HepG2 (cell line): Measurements from ENCODE around the gene ZNF546. TPM values are rescaled to one million over a fixed set of nuclear protein-coding genes. Genes with fewer than 3 reads are reported as not detected.

Source experiments
- ATAC-seq: fragments of 200-7000 bp; cut with Tn5 transposase; 3 replicates; pipeline ENCODE4 v1.9.1; 2020; ENCODE audit warnings: mild to moderate bottlenecking, moderate library complexity
- BruUV-seq: library from RNA; stranded (reverse); fragments of 400-500 nt; replicated peaks from 2 replicates; lab custom pipeline; 2021; lab: Mats Ljungman, UMichigan
- CTCF ChIA-PET: fragments of 300-600 bp; formaldehyde crosslinking; extraction: SDS; loops from one replicate; lab custom pipeline; 2021; ENCODE audit warnings: low total read pairs, inconsistent platforms, low intra/inter-chr PET ratio; lab: Yijun Ruan, JAX
- POLR2A ChIA-PET: fragments of 350-600 bp; sonication (Branson Sonifier 250); formaldehyde crosslinking; loops from one replicate; lab custom pipeline; 2020; ENCODE audit warnings: antibody characterized with exemption, inconsistent platforms; lab: Yijun Ruan, JAX
- DNase-seq: peaks from one replicate; pipeline ENCODE4 v3.0.0-alpha.2; 2015; ENCODE audit warnings: low spot score
- FAIRE-seq: peaks from 3 replicates; lab custom pipeline; 2011; peaks lifted over from hg19 to GRCh38; lab: Jason Lieb, UNC
- H2AFZ ChIP-seq: one replicate; pipeline ENCODE4 v1.6.1; 2011; ENCODE audit warnings: low read length, inconsistent platforms
- H3K27ac ChIP-seq: fragments of 300-600 bp; 3 replicates; pipeline ENCODE4 v1.8.0; 2011; ENCODE audit warnings: mixed run types, mild to moderate bottlenecking, mixed read lengths, low read length, inconsistent platforms; ENCODE audit not compliant: insufficient read depth; ENCODE audit errors: extremely low read length
- H3K27me3 ChIP-seq, 2 experiments: fragments of 200-600 bp in 1 of 2; 2 replicates in 1 of 2; 3 replicates in 1 of 2; pipeline versions ENCODE4 v1.6.0 to v1.8.0; 2011; ENCODE audit warnings: low read length in 2 of 2, mild to moderate bottlenecking in 2 of 2, moderate library complexity in 2 of 2, inconsistent platforms in 1 of 2; ENCODE audit not compliant: insufficient read depth in 2 of 2, control insufficient read depth in 1 of 2
- H3K36me3 ChIP-seq, 2 experiments: fragments of 200-600 bp in 1 of 2; replicated peaks in 1 of 2; 2 replicates in 1 of 2; 3 replicates in 1 of 2; pipeline versions ENCODE4 v1.5.1 to v1.8.0; 2011; ENCODE audit warnings: low read length in 2 of 2, inconsistent platforms in 1 of 2; ENCODE audit not compliant: insufficient read depth in 2 of 2, control insufficient read depth in 1 of 2
- H3K4me1 ChIP-seq: 2 replicates; pipeline ENCODE4 v1.5.1; 2012; ENCODE audit warnings: low read length, inconsistent platforms; ENCODE audit not compliant: insufficient read depth
- H3K4me2 ChIP-seq: 2 replicates; pipeline ENCODE4 v1.6.0; 2011; ENCODE audit warnings: low read depth, low read length, inconsistent platforms
- H3K4me3 ChIP-seq, 3 experiments: fragments of 200-600 bp in 1 of 3; sonication (generic), shearing (Covaris generic) in 1 of 3; replicated peaks in 1 of 3; 2 replicates each; pipeline ENCODE4 v1.5.1; 2011 to 2016; ENCODE audit warnings: low read length in 3 of 3, inconsistent platforms in 2 of 3, low read depth in 2 of 3, mild to moderate bottlenecking in 2 of 3, control low read depth in 1 of 3, mixed read lengths in 1 of 3; ENCODE audit not compliant: insufficient read depth in 1 of 3
- H3K79me2 ChIP-seq: one replicate; pipeline ENCODE4 v1.6.1; 2011; ENCODE audit warnings: low read length, inconsistent platforms; ENCODE audit not compliant: insufficient read depth
- H3K9ac ChIP-seq: 2 replicates; pipeline ENCODE4 v1.6.0; 2011; ENCODE audit warnings: mild to moderate bottlenecking, low read depth, low read length, inconsistent platforms; ENCODE audit not compliant: insufficient read depth
- H3K9me3 ChIP-seq: 2 replicates; pipeline ENCODE4 v1.5.1; 2012; ENCODE audit warnings: mild to moderate bottlenecking, low read length
- H4K20me1 ChIP-seq: 2 replicates; pipeline ENCODE4 v1.6.0; 2011; ENCODE audit warnings: inconsistent platforms, mild to moderate bottlenecking, low read length, moderate library complexity; ENCODE audit not compliant: insufficient read depth
- ARNT ChIP-seq: fragments of 450-650 bp; IDR thresholded peaks from 2 replicates; pipeline ENCODE4 v1.6.1; 2017
- ATF2 ChIP-seq: sonication (generic); formaldehyde crosslinking; IDR thresholded peaks from 2 replicates; pipeline ENCODE4 v1.4.0; 2020; ENCODE audit warnings: missing genetic modification reagents
- CERS6 ChIP-seq: sonication (generic); formaldehyde crosslinking; IDR thresholded peaks from 2 replicates; pipeline ENCODE4 v1.5.0; 2020; ENCODE audit warnings: missing genetic modification reagents
- EZH2 ChIP-seq: conservative IDR thresholded peaks from 2 replicates; pipeline ENCODE4 v1.6.1; 2012; ENCODE audit warnings: mild to moderate bottlenecking, low read depth, low read length, moderate library complexity
- KDM5B ChIP-seq: sonication (generic); formaldehyde crosslinking; IDR thresholded peaks from 2 replicates; pipeline ENCODE4 v1.4.0; 2020; ENCODE audit warnings: missing genetic modification reagents, mild to moderate bottlenecking, borderline replicate concordance
- KLF13 ChIP-seq: sonication (generic); formaldehyde crosslinking; IDR thresholded peaks from 2 replicates; pipeline ENCODE4 v1.4.0; 2020; ENCODE audit warnings: mild to moderate bottlenecking, missing genetic modification reagents
- NFYC ChIP-seq: IDR thresholded peaks from 2 replicates; pipeline ENCODE4 v1.6.1; 2016; ENCODE audit warnings: missing genetic modification reagents, missing compliant biosample characterization
- NR2F6 ChIP-seq, 2 experiments: IDR thresholded peaks; 2 replicates each; pipeline ENCODE4 v1.6.1; 2016; ENCODE audit warnings: antibody characterized with exemption in 1 of 2, mild to moderate bottlenecking in 1 of 2
- PBX2 ChIP-seq: IDR thresholded peaks from 2 replicates; pipeline ENCODE4 v1.6.1; 2016; ENCODE audit warnings: control low read depth
- SMARCE1 ChIP-seq: fragments of 450-650 bp; IDR thresholded peaks from 2 replicates; pipeline ENCODE4 v1.6.1; 2017; ENCODE audit warnings: borderline replicate concordance
- SNRNP70 ChIP-seq: fragments of 200-400 bp; formaldehyde crosslinking; IDR thresholded peaks from 2 replicates; pipeline ENCODE4 v1.6.1; 2017; ENCODE audit warnings: mild to moderate bottlenecking, low read depth, low read length, moderate library complexity
- ZBTB7A ChIP-seq: sonication (generic); formaldehyde crosslinking; IDR thresholded peaks from 2 replicates; pipeline ENCODE4 v1.8.0; 2022; ENCODE audit warnings: mild to moderate bottlenecking, missing genetic modification reagents
- ZNF563 ChIP-seq: sonication (generic); formaldehyde crosslinking; IDR thresholded peaks from 2 replicates; pipeline ENCODE4 v1.8.0; 2022; ENCODE audit warnings: mild to moderate bottlenecking, moderate library complexity, missing genetic modification reagents
- WGBS: methylation state at CpG from one replicate; pipeline ENCODE4 v1.1.6; 2017; ENCODE audit warnings: low lambda C conversion rate; 5-methylcytosine and 5-hydroxymethylcytosine counted together
- in situ Hi-C: cut with HindIII; loops from 2 replicates; pipeline ENCODE4 v1.10.0; 2017; ENCODE audit warnings: low pct_unique_long_range_greater_than_20kb; ENCODE audit not compliant: extremely low pct_ligation_motif_present
- intact Hi-C: fragments of 100-400 bp; cut with micrococcal nuclease; formaldehyde crosslinking; loops from one replicate; pipeline ENCODE4 v1.10.0; 2022; ENCODE audit not compliant: unreplicated experiment
- polyA plus RNA-seq, 8 experiments: library from polyadenylated mRNA; depleted of rRNA in 3 of 8; stranded (reverse) in 7 of 8; unstranded in 1 of 8; fragments of >200 nt; fragmentation: Illumina TruSeq in 4 of 8; extraction: Trizol in 4 of 8; gene quantifications; 2 replicates each; pipeline versions ENCODE4 v1.2.1 to v1.2.3, GENCODE V29; 2011 to 2016; ENCODE audit warnings: low read depth in 4 of 8, missing spikeins in 1 of 8, mixed read lengths in 1 of 8; ENCODE audit not compliant: insufficient read depth in 1 of 8
- total RNA-seq, 5 experiments: library from RNA; depleted of rRNA; stranded (reverse); fragments of >200 nt; fragmentation: Illumina TruSeq; extraction: Trizol; gene quantifications; 2 replicates each; pipeline ENCODE4 v1.2.3, GENCODE V29; 2016; ENCODE audit warnings: low read depth in 1 of 5

ZNF546 gene
- total and polyA plus RNA-seq, 2 of the 13 experiments (the other 11 are each of a cell fraction or from before 2014, with no cell fraction given) = 2.2 to 4.1 TPM

- POLR2A ChIA-PET = no interaction called here
- Histone ChIP-seq H3K9ac (no peak overlapping the region), H3K9me3 (no peaks in the 10 kb centered on the region)
Measured at GRCh38 chr19:39966617-39967016, 30.2 kb upstream of the ZNF546 start.

More at GRCh38 chr19:39966617-39967016, 30.2 kb upstream of the ZNF546 start:
- 94% methylated on average over 6 of the region's 6 CpGs for WGBS
- CTCF ChIA-PET = no interaction called here
- no peak overlapping the region for H3K27ac ChIP-seq
- no peak overlapping the region for H2AFZ ChIP-seq
- no peaks in the 10 kb centered on the region for H4K20me1 ChIP-seq
- DNase-seq (no peak), FAIRE-seq (no peak), ATAC-seq (no peak)
- intact Hi-C loops = no loop called here
- peaks cover 18% of the 10 kb centered on the region for H3K4me1 ChIP-seq
- no peaks in the 10 kb centered on the region for H3K36me3 ChIP-seq
- H3K4me3 ChIP-seq = no peak overlapping the region
- TF ChIP-seq ZNF563 (CRISPR knock-in tag) = no peak
- no peak for TF ChIP-seq ARNT
- no peak for TF ChIP-seq KLF13
- TF ChIP-seq NR2F6 (IDR thresholded peaks at IDR 0.05) = no peak
- TF ChIP-seq NR2F6 (CRISPR knock-in tag; IDR thresholded peaks at IDR 0.05) = no peak
- no peak for TF ChIP-seq SMARCE1
- no peak for TF ChIP-seq CERS6 (CRISPR knock-in tag)
- no peak for TF ChIP-seq ZBTB7A (CRISPR knock-in tag)
- no peak for TF ChIP-seq SNRNP70
- no peak for TF ChIP-seq ATF2 (CRISPR knock-in tag)
- no peak for TF ChIP-seq NFYC (CRISPR knock-in tag)
- TF ChIP-seq KDM5B (CRISPR knock-in tag) = no peak
- no peak for TF ChIP-seq PBX2 (CRISPR knock-in tag)
- no peak for TF ChIP-seq EZH2
- no peaks in the 10 kb centered on the region; a peak in 1 of 5 replicates for H3K27me3 ChIP-seq
- peaks cover 7% of the 10 kb centered on the region for H3K79me2 ChIP-seq
- in situ Hi-C loops = no loop called here
- no peak overlapping the region for H3K4me2 ChIP-seq
- no TSS peak for BruUV-seq
